SK-N-SH treated with all-trans-retinoic acid at 6 μM for 48 hours (cell line): ENCODE measurements around the gene GRIA4.

ENCODE experiments used
- ATAC-seq: fragments of 200-7000 bp; cut with Tn5 transposase; 3 replicates; pipeline ENCODE4 v1.9.1; 2020; ENCODE audit warnings: mild to moderate bottlenecking, moderate library complexity
- ARNTL ChIP-seq: fragments of 450-650 bp; formaldehyde crosslinking; IDR thresholded peaks from 2 replicates; pipeline ENCODE4 v1.5.0; 2020; ENCODE audit warnings: low read depth, mild to moderate bottlenecking, moderate library complexity, borderline replicate concordance
- CREB5 ChIP-seq: fragments of 250-450 bp; sonication (Bioruptor Pico); IDR thresholded peaks from 2 replicates; pipeline ENCODE4 v1.5.1; 2020; ENCODE audit warnings: low read depth, mild to moderate bottlenecking, moderate library complexity
- CSDC2 ChIP-seq: fragments of 250-450 bp; sonication (Bioruptor Pico); IDR thresholded peaks from 2 replicates; pipeline ENCODE4 v1.5.0; 2020; ENCODE audit warnings: mild to moderate bottlenecking, moderate library complexity
- ESRRG ChIP-seq: fragments of 250-450 bp; sonication (Bioruptor Pico); IDR thresholded peaks from 2 replicates; pipeline ENCODE4 v1.6.1; 2021; ENCODE audit warnings: mild to moderate bottlenecking
- GLIS3 ChIP-seq: fragments of 250-450 bp; sonication (Bioruptor Pico); IDR thresholded peaks from 2 replicates; pipeline ENCODE4 v1.5.0; 2020; ENCODE audit warnings: mild to moderate bottlenecking, moderate library complexity
- ISL1 ChIP-seq: fragments of 250-450 bp; sonication (Bioruptor Pico); IDR thresholded peaks from 2 replicates; pipeline ENCODE4 v2.1.2; 2022; ENCODE audit warnings: mild to moderate bottlenecking, moderate library complexity
- OSR1 ChIP-seq: fragments of 250-450 bp; sonication (Bioruptor Pico); IDR thresholded peaks from 2 replicates; pipeline ENCODE4 v1.8.0; 2022; ENCODE audit warnings: moderate library complexity, mild to moderate bottlenecking, inconsistent platforms
- PATZ1 ChIP-seq: fragments of 250-450 bp; sonication (Bioruptor Pico); IDR thresholded peaks from 2 replicates; pipeline ENCODE4 v1.8.0; 2020; ENCODE audit warnings: mild to moderate bottlenecking, moderate library complexity, borderline replicate concordance
- POU6F1 ChIP-seq: fragments of 250-450 bp; sonication (Bioruptor Pico); IDR thresholded peaks from 2 replicates; pipeline ENCODE4 v1.8.0; 2021; ENCODE audit warnings: low read depth, mild to moderate bottlenecking, moderate library complexity, borderline replicate concordance
- PPARA ChIP-seq: fragments of 250-450 bp; sonication (Bioruptor Pico); IDR thresholded peaks from 2 replicates; pipeline ENCODE4 v1.5.0; 2020; ENCODE audit warnings: mild to moderate bottlenecking, borderline replicate concordance
- RARB ChIP-seq: fragments of 250-450 bp; sonication (Bioruptor Pico); IDR thresholded peaks from 2 replicates; pipeline ENCODE4 v1.8.0; 2021; ENCODE audit warnings: mild to moderate bottlenecking, moderate library complexity
- SNAI2 ChIP-seq: fragments of 250-450 bp; sonication (Bioruptor Pico); IDR thresholded peaks from 2 replicates; pipeline ENCODE4 v1.5.0; 2020; ENCODE audit warnings: mild to moderate bottlenecking, moderate library complexity
- TSHZ2 ChIP-seq: fragments of 250-450 bp; sonication (Bioruptor Pico); IDR thresholded peaks from 2 replicates; pipeline ENCODE4 v1.5.0; 2020; ENCODE audit warnings: mild to moderate bottlenecking, moderate library complexity
- ZNF565 ChIP-seq: fragments of 450-650 bp; formaldehyde crosslinking; conservative IDR thresholded peaks from 2 replicates; pipeline ENCODE4 v1.5.0; 2020; ENCODE audit warnings: low read depth, mild to moderate bottlenecking, moderate library complexity
- ZNF70 ChIP-seq: fragments of 450-650 bp; formaldehyde crosslinking; IDR thresholded peaks from 2 replicates; pipeline ENCODE4 v1.5.0; 2020; ENCODE audit warnings: mild to moderate bottlenecking, moderate library complexity

Gene GRIA4

GRCh38 chr11:105603156-105603555 lies 6.7 kb upstream of the GRIA4 start (continued):
- no peak for TF ChIP-seq POU6F1 (CRISPR knock-in tag)
- no peak for TF ChIP-seq PPARA (CRISPR knock-in tag)
- no peak for TF ChIP-seq TSHZ2 (CRISPR knock-in tag)
- no peak for TF ChIP-seq RARB (CRISPR knock-in tag)

GRCh38 chr11:105609341-105609781 lies 512 bp upstream of the GRIA4 start:
- TF ChIP-seq ARNTL (CRISPR knock-in tag) (no peak), ZNF565 (no peak), CSDC2 (CRISPR knock-in tag) (no peak), PPARA (CRISPR knock-in tag) (no peak), GLIS3 (CRISPR knock-in tag) (no peak), ESRRG (no peak)
- ATAC-seq = peak; percentile 72

GRCh38 chr11:105610871-105611571 lies 1.1 kb downstream of the GRIA4 start:
- no peak for TF ChIP-seq SNAI2 (CRISPR knock-in tag)
- no peak for TF ChIP-seq ISL1 (CRISPR knock-in tag)
- no peak for TF ChIP-seq CREB5 (CRISPR knock-in tag)
- no peak for TF ChIP-seq ZNF565
- no peak for TF ChIP-seq OSR1 (CRISPR knock-in tag)
- no peak for TF ChIP-seq GLIS3 (CRISPR knock-in tag)
- no peak for TF ChIP-seq ZNF70
- TF ChIP-seq PATZ1 (CRISPR knock-in tag) = no peak
- TF ChIP-seq TSHZ2 (CRISPR knock-in tag) = no peak
- no peak for TF ChIP-seq ARNTL (CRISPR knock-in tag)
- peak; percentile 12 for ATAC-seq
